ENCODE results near the gene WDR76.

Gene WDR76

GRCh38 chr15:43878446-43878845, 51.6 kb downstream of the WDR76 start:
- no peak for DNase-seq (ENCODE audit: low read depth)

- no peak for DNase-seq (ENCODE audit: low read depth)
Measured at GRCh38 chr15:43879386-43880355, 52.9 kb downstream of the WDR76 start.

GRCh38 chr15:43880406-43881194, 53.8 kb downstream of the WDR76 start:
- DNase-seq (ENCODE audit: low read depth): no peak

GRCh38 chr15:43881245-43881644, 54.4 kb downstream of the WDR76 start:
- no peak for DNase-seq (ENCODE audit: low read depth)

- DNase-seq (ENCODE audit: low read depth): no peak
Measured at GRCh38 chr15:43881944-43882343, 55.1 kb downstream of the WDR76 start.

DNA sequence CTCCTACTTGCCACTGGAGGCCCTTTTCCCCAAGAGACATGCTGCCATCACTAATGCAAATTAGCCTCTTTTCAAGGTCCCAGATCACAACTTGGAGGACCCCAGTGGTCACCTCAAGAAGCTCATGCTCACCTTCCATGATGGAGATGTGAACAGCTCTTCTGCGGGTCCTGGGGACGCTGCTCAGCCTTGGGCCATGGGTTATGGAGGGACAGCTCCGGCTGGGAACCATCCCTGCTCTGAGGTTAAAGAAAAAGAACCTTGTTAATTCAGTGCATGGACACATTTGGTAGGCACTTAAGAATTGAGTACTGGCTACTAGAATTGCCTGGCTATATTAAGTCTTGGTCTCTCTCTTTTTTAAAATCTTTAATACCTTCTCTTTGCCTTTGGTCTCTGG, 56.8 kb downstream of the WDR76 start:
- no peak for DNase-seq (ENCODE audit: low read depth)

DNA sequence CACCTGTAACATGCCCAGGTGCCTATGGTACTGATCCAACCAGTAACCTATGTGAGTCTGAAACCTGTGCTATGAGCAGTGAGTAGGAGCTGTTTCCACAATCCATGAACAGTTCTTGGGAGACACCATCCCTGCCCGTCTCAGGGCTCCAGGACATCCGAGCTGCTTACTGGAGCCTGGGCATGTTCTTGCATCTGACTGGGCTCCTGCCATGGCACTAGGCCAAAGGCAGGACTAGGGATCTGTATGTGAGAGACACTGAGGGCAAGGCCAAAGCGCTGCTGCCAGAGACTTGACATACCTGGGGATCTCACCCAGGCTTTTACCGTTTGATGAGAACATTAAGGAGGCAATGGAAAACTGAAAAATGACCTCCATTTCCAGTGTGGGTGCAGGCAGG, 59.8 kb downstream of the WDR76 start:
- no peak for DNase-seq (ENCODE audit: low read depth)

GRCh38 chr15:43887901-43888300, 61.1 kb downstream of the WDR76 start:
- no peak for DNase-seq (ENCODE audit: low read depth)

DNA sequence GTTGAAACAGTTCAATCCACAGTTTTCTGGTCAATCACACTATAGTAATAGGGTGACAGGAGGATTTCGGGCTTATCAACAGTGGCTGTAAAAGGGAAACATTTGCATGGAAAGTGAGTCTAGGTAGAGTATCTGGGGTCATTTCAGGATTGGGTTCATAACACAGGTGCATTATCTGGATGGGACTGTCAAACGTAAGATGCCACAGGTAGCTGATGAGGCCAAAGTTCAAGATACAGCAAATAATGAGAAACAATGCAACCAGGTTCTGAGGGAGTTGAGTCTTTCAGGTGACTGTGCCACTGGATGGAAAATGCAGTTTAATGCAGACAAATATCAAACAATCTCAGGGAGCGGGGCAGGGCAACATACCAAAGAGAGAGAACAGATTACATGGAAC, 62.2 kb downstream of the WDR76 start:
- no peak for DNase-seq (ENCODE audit: low read depth)

DNA sequence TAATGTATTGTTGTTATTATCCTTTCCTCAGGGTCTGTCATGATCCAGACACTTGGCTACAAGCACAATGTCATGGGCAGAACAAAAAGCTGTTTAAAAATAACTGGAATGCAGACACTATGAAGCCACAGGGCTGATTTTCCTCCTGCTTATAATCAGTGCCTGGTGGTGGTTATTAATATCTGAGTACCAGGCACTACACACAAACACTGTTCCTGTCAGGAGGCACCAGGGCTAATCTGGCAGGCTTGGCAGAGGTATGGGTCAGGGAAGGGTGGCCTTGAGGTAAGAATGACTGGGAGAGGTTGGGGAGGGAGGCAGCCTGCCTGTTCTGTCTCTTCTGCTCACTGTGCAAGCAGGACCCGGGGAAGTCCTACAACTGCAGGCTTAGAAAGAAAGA, 67.2 kb downstream of the WDR76 start:
- DNase-seq (ENCODE audit: low read depth): no peak

GRCh38 chr15:43895586-43895985, 68.8 kb downstream of the WDR76 start:
- no peak for DNase-seq (ENCODE audit: low read depth)

GRCh38 chr15:43896543-43896942, 69.7 kb downstream of the WDR76 start:
- no peak for DNase-seq (ENCODE audit: low read depth)

- DNase-seq (ENCODE audit: low read depth): no peak
Measured at GRCh38 chr15:43898891-43899290, 72.1 kb downstream of the WDR76 start.

- no peak for DNase-seq (ENCODE audit: low read depth)
Measured at GRCh38 chr15:43899928-43900327, 73.1 kb downstream of the WDR76 start.

- no peak for DNase-seq (ENCODE audit: low read depth)
Measured at GRCh38 chr15:43900996-43901395, 74.2 kb downstream of the WDR76 start.

GRCh38 chr15:43901495-43901894, 74.7 kb downstream of the WDR76 start:
- DNase-seq (ENCODE audit: low read depth): no peak

DNA sequence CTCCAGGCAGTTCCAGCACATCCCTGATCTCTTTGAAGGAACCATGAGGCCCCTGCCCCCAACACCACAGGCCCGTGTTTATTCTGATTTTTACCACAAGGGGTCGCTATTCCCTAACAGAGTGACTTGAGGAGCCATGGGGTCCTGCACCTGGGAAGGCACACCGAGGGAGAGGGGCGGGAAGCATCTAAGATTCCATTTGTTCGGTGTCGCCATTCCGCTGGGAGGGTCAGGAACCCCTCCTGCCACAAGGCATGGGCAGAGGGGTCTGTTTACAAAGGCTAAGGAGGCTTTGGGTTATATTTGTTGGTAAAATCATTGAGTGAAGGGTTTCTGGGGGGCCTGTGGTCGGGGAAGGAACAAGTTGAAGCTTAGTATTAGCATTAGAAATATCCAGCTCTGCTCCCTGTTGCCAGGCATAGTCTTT, 77.1 kb downstream of the WDR76 start:
- DNase-seq (ENCODE audit: low read depth): no peak

- no peak for DNase-seq (ENCODE audit: low read depth)
Measured at GRCh38 chr15:43905755-43906154, 79.0 kb downstream of the WDR76 start.

DNA sequence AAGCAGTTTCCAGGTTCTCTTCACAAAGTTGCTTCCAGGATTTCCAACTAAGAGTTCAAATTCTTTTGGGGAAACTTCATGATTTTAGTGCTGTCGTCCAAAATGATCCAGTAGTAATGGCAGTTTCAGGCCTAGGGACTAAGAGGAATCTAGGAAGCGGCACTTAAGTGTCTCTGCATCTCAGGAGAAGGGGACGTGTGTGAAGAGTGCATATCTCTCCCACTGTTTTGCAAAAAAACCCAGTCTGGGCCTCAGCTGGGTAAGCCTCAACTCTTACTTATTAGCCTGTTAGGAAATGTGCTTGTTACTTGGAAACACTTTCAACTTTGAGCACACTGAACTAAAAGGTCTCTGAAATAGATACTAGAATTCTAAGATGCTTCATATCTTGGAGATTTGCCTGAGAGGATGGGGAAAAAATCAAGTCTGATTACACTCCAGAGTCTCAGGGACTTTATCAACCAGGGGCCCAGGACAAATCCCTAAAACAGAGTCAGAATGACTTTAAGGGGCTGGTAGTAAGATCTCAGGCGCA, 81.8 kb downstream of the WDR76 start:
- DNase-seq (ENCODE audit: low read depth): no peak

DNA sequence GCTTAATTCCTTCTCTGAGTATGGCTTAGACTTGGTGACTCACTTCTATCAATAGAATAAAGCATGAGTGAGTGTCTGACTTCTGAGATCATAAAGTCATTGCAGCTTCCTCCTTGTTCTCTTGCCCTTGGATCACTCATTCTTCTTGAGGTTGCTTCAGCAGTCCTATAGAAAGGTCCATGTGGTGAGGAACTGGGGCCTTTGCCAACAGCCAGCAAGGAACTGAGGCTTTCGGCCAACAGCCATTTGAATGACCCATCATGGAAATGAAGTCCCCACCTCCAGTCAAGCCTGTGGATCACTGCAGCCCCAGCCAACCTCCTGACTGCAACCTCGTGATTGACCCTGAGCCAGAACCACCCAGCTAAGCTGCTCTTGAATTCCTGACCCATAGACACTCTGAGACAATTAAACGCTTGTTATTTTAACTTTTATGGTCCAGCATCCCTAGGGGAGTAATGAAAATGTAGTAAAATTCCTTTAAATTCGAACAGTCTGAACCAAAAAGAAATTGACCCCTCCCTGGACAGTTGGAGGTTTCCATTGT, 84.5 kb downstream of the WDR76 start:
- DNase-seq (ENCODE audit: low read depth): peak; percentile 98

DNA sequence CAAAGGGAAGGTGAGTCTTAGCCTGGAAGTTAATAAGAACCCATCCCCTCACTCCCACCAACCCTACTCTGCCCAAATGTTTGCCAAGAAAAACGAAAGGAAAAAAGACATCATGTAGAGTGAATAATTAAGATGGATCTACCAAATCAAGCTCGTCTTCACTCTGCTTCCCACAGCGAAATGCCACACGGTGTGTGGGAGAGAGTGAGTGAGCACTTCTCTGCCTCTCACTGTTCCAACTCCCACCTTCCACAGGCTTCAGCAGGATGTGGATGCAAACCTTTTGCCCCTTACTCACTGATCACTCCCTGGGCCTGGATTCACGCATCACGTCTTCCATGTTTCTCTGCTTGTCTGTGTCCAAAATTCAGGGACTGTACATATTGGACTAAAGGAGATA, 85.4 kb downstream of the WDR76 start:
- no peak for DNase-seq (ENCODE audit: low read depth)

GRCh38 chr15:43913026-43913780, 86.4 kb downstream of the WDR76 start:
- peak; percentile 93 for DNase-seq (ENCODE audit: low read depth)

Data from GM04503 (cell line).